Sigmoid colon (tissue), 7 donors: ENCODE results near the gene ZNF853. TPM values are rescaled to one million over a fixed set of nuclear protein-coding genes. Genes with fewer than 3 reads are reported as not detected.

ENCODE experiments used
- DNase-seq: peaks from one replicate; pipeline ENCODE4 v3.0.0-alpha.2; 2019
- H3K27ac ChIP-seq, 4 donors: fragments of 200-600 bp; sonication (generic); one replicate each; pipeline ENCODE4 v1.5.1; 2016 to 2019; ENCODE audit warnings: mild to moderate bottlenecking in 1 of 4
- H3K27me3 ChIP-seq, 3 donors: fragments of 200-600 bp; sonication (generic); one replicate each; pipeline ENCODE4 v1.5.1; 2019; ENCODE audit warnings: mild to moderate bottlenecking in 1 of 3
- H3K36me3 ChIP-seq, 4 donors: fragments of 200-600 bp; sonication (generic); one replicate each; pipeline ENCODE4 v1.5.1; 2016 to 2019
- H3K4me1 ChIP-seq, 4 donors: fragments of 200-600 bp; sonication (generic); one replicate each; pipeline ENCODE4 v1.5.1; 2017 to 2019
- H3K4me3 ChIP-seq, 4 donors: fragments of 200-600 bp; sonication (generic); one replicate each; pipeline ENCODE4 v1.5.1; 2017 to 2019; ENCODE audit warnings: mild to moderate bottlenecking in 2 of 4, moderate library complexity in 1 of 4
- H3K9me3 ChIP-seq, 4 donors: fragments of 200-600 bp in 3 of 4; sonication (generic) in 3 of 4; one replicate each; pipeline versions ENCODE4 v1.5.1 to v1.6.1; 2013 to 2019
- EP300 ChIP-seq, 4 donors: sonication (generic); formaldehyde crosslinking; IDR thresholded peaks; one replicate each; pipeline ENCODE4 v1.6.1; 2017; ENCODE audit warnings: antibody characterized with exemption in 4 of 4
- POLR2A ChIP-seq, 2 donors: fragments of 450-650 bp; IDR thresholded peaks; one replicate each; pipeline ENCODE4 v1.6.1; 2016; ENCODE audit warnings: antibody characterized with exemption in 2 of 2, mild to moderate bottlenecking in 2 of 2, moderate library complexity in 2 of 2
- POLR2AphosphoS5 ChIP-seq, 4 donors: sonication (generic); formaldehyde crosslinking; IDR thresholded peaks; one replicate each; pipeline ENCODE4 v1.6.1; 2017; ENCODE audit warnings: antibody characterized with exemption in 4 of 4
- WGBS, 2 donors: extraction: QIAGEN DNeasy Blood & Tissue Kit; methylation state at CpG; one replicate each; pipeline ENCODE4 v1.1.7; 2013; 5-methylcytosine and 5-hydroxymethylcytosine counted together
- intact Hi-C: fragments of 100-400 bp; cut with DNase I; formaldehyde crosslinking; loops from one replicate; pipeline ENCODE4 v1.15.1; 2023
- polyA plus RNA-seq, 3 donors: library from polyadenylated mRNA; stranded (reverse); fragments of 200-250 nt; gene quantifications; one replicate each; pipeline ENCODE4 v1.2.3, GENCODE V29; 2013
- total RNA-seq, 4 donors: library from RNA; depleted of rRNA; stranded (reverse); fragments of >200 nt; gene quantifications; one replicate each; pipeline ENCODE4 v1.1.0, GENCODE V29; 2016
- TF ChIP-seq, protein P1 (sequence below), 4 experiments: fragments of 450-650 bp in 3 of 4; fragments of 200-600 bp in 1 of 4; IDR thresholded peaks; one replicate each; pipeline ENCODE4 v1.5.1; 2016 to 2019; ENCODE audit warnings: antibody characterized with exemption in 4 of 4, mild to moderate bottlenecking in 3 of 4, moderate library complexity in 2 of 4
- donor health status: healthy with polysubstance abuse.
- donor health status: Bipolar disorder and iron deficiency.
- donor health status: healthy.

Gene ZNF853
- total and polyA plus RNA-seq, 7 donors, result 0.69 to 36.0 (median 20.0) TPM

DNA sequence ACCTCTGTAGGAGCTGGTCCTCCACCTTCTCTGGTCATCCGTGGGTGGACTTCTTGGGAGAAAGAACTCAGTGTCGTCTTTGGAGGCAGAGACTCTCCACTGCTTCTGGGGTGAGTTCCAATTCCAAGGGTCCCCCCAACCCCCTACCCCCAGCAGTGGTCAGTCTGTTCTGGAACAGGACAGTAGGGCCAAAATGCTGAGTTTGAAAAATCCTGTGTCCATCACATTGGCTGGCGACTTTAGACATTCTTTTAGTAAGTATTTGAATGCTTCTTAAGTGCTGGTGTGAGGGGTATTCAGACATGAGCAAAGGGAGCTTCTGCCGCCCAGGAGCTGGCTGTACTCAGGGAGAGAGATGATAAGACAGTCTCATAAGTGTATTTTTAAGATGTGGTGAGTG, 23.6 kb downstream of the ZNF853 start:
- no peak for TF ChIP-seq EP300 (IDR thresholded peaks at IDR 0.05)
- no peak for TF ChIP-seq POLR2A (IDR thresholded peaks at IDR 0.05)
- no peak for TF ChIP-seq POLR2AphosphoS5 (IDR thresholded peaks at IDR 0.05)
- TF ChIP-seq, protein P1, sequence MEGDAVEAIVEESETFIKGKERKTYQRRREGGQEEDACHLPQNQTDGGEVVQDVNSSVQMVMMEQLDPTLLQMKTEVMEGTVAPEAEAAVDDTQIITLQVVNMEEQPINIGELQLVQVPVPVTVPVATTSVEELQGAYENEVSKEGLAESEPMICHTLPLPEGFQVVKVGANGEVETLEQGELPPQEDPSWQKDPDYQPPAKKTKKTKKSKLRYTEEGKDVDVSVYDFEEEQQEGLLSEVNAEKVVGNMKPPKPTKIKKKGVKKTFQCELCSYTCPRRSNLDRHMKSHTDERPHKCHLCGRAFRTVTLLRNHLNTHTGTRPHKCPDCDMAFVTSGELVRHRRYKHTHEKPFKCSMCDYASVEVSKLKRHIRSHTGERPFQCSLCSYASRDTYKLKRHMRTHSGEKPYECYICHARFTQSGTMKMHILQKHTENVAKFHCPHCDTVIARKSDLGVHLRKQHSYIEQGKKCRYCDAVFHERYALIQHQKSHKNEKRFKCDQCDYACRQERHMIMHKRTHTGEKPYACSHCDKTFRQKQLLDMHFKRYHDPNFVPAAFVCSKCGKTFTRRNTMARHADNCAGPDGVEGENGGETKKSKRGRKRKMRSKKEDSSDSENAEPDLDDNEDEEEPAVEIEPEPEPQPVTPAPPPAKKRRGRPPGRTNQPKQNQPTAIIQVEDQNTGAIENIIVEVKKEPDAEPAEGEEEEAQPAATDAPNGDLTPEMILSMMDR (IDR thresholded peaks at IDR 0.05), result no peak
- peaks cover 0 to 31% (median 26%) of the 10 kb centered on the region in 4 donors for H3K4me1 ChIP-seq
- no peak for DNase-seq
- H3K27ac ChIP-seq, result no peak overlapping the region
- H3K4me3 ChIP-seq, result peak overlapping the region in 1 of 4 donors; percentile 83
- no peaks in the 10 kb centered on the region for H3K9me3 ChIP-seq
- 88 to 95% methylated on average over 4 of the region's 4 CpGs for WGBS, 2 donors
- intact Hi-C loops, result no loop called here
- H3K27me3 ChIP-seq, result no peaks in the 10 kb centered on the region
- H3K36me3 ChIP-seq, result peaks cover 0 to 37% (median 21%) of the 10 kb centered on the region in 4 donors

DNA sequence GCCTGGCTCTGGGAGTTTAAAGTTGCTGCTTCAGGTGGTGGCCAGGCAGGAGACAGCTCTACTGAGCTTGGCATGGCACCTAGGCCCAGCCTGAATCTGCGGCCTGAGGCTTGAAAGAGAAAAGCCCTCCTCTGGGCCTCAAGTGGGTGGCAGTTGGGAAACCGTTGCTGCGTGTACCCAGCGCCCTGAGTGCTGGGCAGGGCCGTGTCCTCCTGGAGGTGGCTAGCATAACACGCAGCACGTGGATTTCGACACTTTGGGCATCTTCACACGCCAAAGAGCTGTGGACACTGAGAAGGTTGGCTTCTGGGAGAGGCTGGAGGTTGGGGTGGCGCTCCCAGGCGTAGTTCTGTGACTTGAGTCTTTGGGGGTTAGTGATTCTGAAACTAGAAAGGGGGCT, 24.2 kb downstream of the ZNF853 start:
- no peak for DNase-seq
- H3K4me3 ChIP-seq, result no peak overlapping the region
- TF ChIP-seq, protein P1 (IDR thresholded peaks at IDR 0.05), result no peak
- no peak for TF ChIP-seq EP300 (IDR thresholded peaks at IDR 0.05)
- H3K4me1 ChIP-seq, result peaks cover 0 to 31% (median 26%) of the 10 kb centered on the region in 4 donors
- intact Hi-C loops, result no loop called here
- 94 to 95% methylated on average over 11 of the region's 11 CpGs for WGBS, 2 donors
- H3K27me3 ChIP-seq, result no peaks in the 10 kb centered on the region
- H3K9me3 ChIP-seq, result no peaks in the 10 kb centered on the region
- H3K27ac ChIP-seq, result no peak overlapping the region
- peaks cover 0 to 43% (median 27%) of the 10 kb centered on the region in 4 donors for H3K36me3 ChIP-seq

DNA sequence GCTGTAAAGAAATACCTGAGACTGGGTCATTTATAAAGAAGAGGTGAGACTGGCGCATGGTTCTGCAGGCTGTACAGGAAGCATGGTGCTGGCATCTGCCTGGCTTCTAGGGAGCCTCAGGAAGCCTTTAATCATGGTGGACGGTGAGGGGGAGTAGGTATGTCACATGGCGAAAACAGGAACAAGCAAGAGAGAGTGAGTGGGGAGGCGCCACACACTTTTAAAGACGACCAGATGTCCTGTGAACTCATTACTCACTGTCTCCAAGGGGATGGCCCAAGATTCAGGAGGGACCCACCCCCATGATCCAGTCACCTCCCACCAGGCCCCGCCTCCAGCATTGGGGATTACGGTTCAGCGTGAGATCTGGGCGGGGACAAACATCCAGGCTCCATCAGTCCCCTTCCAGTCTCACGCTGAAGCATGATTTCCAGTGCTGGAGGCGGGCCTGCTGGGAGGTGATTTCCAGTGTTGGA, 24.9 kb downstream of the ZNF853 start:
- DNase-seq, result no peak
- TF ChIP-seq POLR2A (IDR thresholded peaks at IDR 0.05), result no peak
- TF ChIP-seq, protein P1 (IDR thresholded peaks at IDR 0.05), result no peak
- no peak for TF ChIP-seq EP300 (IDR thresholded peaks at IDR 0.05)
- no peak for TF ChIP-seq POLR2AphosphoS5 (IDR thresholded peaks at IDR 0.05)
- 78 to 83% methylated on average over 11 of the region's 11 CpGs for WGBS, 2 donors
- Histone ChIP-seq H3K4me1 (peaks cover 0 to 31% (median 26%) of the 10 kb centered on the region in 4 donors), H3K27ac (no peak overlapping the region), H3K36me3 (peaks cover 0 to 50% (median 33%) of the 10 kb centered on the region in 4 donors), H3K4me3 (no peak overlapping the region), H3K27me3 (no peaks in the 10 kb centered on the region), H3K9me3 (no peaks in the 10 kb centered on the region)
- intact Hi-C loops, result no loop called here

DNA sequence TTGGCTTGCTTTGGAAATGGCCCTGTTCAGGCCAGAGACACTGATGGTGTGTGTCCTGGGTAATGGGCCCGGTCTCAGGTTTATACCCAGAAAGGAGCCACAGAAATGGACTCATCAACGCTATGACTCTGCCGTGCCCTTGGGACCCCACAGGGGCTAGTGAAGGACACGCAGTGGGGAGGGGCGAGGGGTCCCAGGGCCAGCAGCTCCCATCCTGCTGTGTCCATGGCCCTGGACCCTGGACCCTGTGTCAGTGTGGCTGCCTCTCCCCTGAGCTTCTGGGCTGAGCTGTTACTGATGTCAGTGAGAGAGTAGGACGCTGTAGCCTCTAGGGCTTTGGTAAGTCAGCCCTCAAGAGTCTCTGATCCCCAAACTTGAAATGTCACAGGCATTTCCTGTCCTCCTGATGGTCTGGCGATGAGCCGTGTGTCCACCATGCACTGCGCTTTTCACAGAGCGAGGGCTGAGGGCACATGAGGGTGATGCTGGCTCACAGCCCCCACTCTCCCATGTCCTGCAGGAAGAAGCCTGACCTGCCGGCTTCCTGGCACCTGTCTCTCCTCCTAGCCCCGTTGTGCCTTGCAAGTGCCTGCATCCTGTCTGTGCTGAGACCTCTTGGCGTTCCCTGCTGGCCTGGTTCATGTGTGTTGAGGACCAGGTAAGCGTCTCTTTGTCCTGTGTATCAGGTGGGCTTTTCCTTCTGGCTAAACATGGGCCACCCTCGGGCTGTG, 26.1 kb downstream of the ZNF853 start:
- no peak overlapping the region for H3K4me3 ChIP-seq
- H3K4me1 ChIP-seq, result peaks cover 0 to 26% (median 22%) of the 10 kb centered on the region in 4 donors
- no peak for TF ChIP-seq POLR2A (IDR thresholded peaks at IDR 0.05)
- no peak for TF ChIP-seq EP300 (IDR thresholded peaks at IDR 0.05)
- H3K36me3 ChIP-seq, result peaks cover 0 to 62% (median 35%) of the 10 kb centered on the region in 4 donors
- 92% methylated on average over 15 of the region's 15 CpGs for WGBS, 2 donors
- no peak for DNase-seq
- H3K9me3 ChIP-seq, result no peaks in the 10 kb centered on the region
- intact Hi-C loops, result no loop called here
- H3K27ac ChIP-seq, result no peak overlapping the region
- H3K27me3 ChIP-seq, result no peaks in the 10 kb centered on the region

DNA sequence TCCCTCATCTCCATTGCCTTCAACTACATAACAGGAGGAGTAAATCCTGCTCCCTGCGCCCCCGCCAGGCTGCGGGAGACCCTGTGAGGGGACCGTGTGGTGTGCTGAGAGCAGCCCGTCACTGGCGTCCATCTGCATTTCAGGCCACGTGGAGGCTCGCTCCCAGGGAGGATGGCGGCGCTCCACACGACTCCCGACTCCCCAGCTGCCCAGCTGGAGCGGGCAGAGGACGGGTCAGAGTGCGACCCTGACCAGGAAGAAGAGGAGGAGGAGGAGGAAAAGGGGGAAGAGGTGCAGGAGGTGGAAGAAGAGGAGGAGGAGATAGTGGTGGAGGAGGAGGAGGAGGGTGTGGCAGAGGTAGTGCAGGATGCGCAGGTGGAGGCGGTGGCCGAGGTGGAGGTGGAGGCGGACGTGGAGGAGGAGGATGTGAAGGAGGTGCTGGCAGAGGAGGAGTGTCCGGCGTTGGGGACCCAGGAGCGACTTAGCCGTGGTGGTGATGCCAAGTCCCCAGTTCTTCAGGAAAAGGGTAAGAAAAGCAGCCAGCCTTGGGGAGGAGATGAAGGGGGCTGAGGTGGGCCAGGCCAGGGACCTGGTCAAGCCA, 26.9 kb downstream of the ZNF853 start:
- Histone ChIP-seq H3K27ac (no peak overlapping the region), H3K9me3 (no peaks in the 10 kb centered on the region), H3K36me3 (peaks cover 0 to 70% (median 35%) of the 10 kb centered on the region in 4 donors), H3K4me3 (no peak overlapping the region), H3K4me1 (peaks cover 0 to 23% (median 19%) of the 10 kb centered on the region in 4 donors), H3K27me3 (no peaks in the 10 kb centered on the region)
- intact Hi-C loops, result no loop called here
- DNase-seq, result no peak
- 94 to 95% methylated on average over 24 of the region's 24 CpGs for WGBS, 2 donors
- TF ChIP-seq, protein P1 (IDR thresholded peaks at IDR 0.05), result no peak
- TF ChIP-seq EP300 (IDR thresholded peaks at IDR 0.05) (no peak), POLR2A (IDR thresholded peaks at IDR 0.05) (no peak), POLR2AphosphoS5 (IDR thresholded peaks at IDR 0.05) (no peak)
